CD14-positive monocyte (primary cell): ENCODE data around the gene SLC22A23. TPM values are rescaled to one million over a fixed set of nuclear protein-coding genes. Genes with fewer than 3 reads are reported as not detected.

Experiments used
- DNase-seq, 3 donors: peaks; one replicate each; pipeline ENCODE4 v3.0.0-alpha.2; 2011 to 2022
- H2AFZ ChIP-seq: 2 replicates; pipeline ENCODE4 v1.6.0; 2012; ENCODE audit warnings: mild to moderate bottlenecking, low read depth, low read length, inconsistent platforms; ENCODE audit not compliant: insufficient read depth, poor library complexity, severe bottlenecking
- H3K27ac ChIP-seq, 2 donors: 1 replicate in 1 of 2; 2 replicates in 1 of 2; pipeline ENCODE4 v1.5.1; 2012 to 2013; ENCODE audit warnings: low read length in 2 of 2, control low read depth in 1 of 2, inconsistent platforms in 1 of 2, low read depth in 1 of 2, mild to moderate bottlenecking in 1 of 2
- H3K27me3 ChIP-seq, 2 donors: one replicate each; pipeline versions ENCODE4 v1.6.0 to v1.6.1; 2011 to 2013; ENCODE audit warnings: low read length in 2 of 2; ENCODE audit not compliant: control insufficient read depth in 2 of 2, insufficient read depth in 2 of 2
- H3K36me3 ChIP-seq, 2 donors: replicated peaks in 1 of 2; 1 replicate in 1 of 2; 2 replicates in 1 of 2; pipeline versions ENCODE4 v1.5.1 to v1.6.1; 2012 to 2013; ENCODE audit warnings: low read length in 2 of 2, control low read depth in 1 of 2, inconsistent platforms in 1 of 2, mild to moderate bottlenecking in 1 of 2; ENCODE audit not compliant: insufficient read depth in 2 of 2, control insufficient read depth in 1 of 2
- H3K4me1 ChIP-seq, 2 donors: 1 replicate in 1 of 2; 2 replicates in 1 of 2; pipeline versions ENCODE4 v1.5.1 to v1.6.1; 2012 to 2013; ENCODE audit warnings: low read length in 2 of 2, control low read depth in 1 of 2, inconsistent platforms in 1 of 2, mild to moderate bottlenecking in 1 of 2, moderate library complexity in 1 of 2; ENCODE audit not compliant: insufficient read depth in 2 of 2, control insufficient read depth in 1 of 2
- H3K4me2 ChIP-seq: replicated peaks from 2 replicates; pipeline ENCODE3; 2012; ENCODE audit warnings: low read length, moderate library complexity, mild to moderate bottlenecking; ENCODE audit not compliant: poor library complexity, severe bottlenecking; ENCODE audit errors: extremely low read depth
- H3K4me3 ChIP-seq, 3 experiments: fragments of 200-600 bp in 1 of 3; sonication (generic) in 1 of 3; replicated peaks in 1 of 3; 1 replicate in 2 of 3; 2 replicates in 1 of 3; pipeline ENCODE4 v1.5.1; 2011 to 2013; ENCODE audit warnings: low read length in 3 of 3, mild to moderate bottlenecking in 3 of 3, control low read depth in 2 of 3, low read depth in 2 of 3, inconsistent platforms in 1 of 3, moderate library complexity in 1 of 3
- H3K79me2 ChIP-seq: 2 replicates; pipeline ENCODE4 v1.6.0; 2012; ENCODE audit warnings: mild to moderate bottlenecking, control low read depth, inconsistent platforms, low read length, moderate library complexity; ENCODE audit not compliant: insufficient read depth
- H3K9ac ChIP-seq: 2 replicates; pipeline ENCODE4 v1.6.0; 2017; ENCODE audit warnings: low read length, mild to moderate bottlenecking; ENCODE audit not compliant: insufficient read depth, poor library complexity, severe bottlenecking
- H3K9me3 ChIP-seq, 2 donors: replicated peaks in 1 of 2; 1 replicate in 1 of 2; 2 replicates in 1 of 2; pipeline versions ENCODE4 v1.5.1 to v1.6.1; 2012 to 2013; ENCODE audit warnings: low read length in 2 of 2, control low read depth in 1 of 2; ENCODE audit not compliant: control insufficient read depth in 1 of 2, insufficient read depth in 1 of 2
- H4K20me1 ChIP-seq: 2 replicates; pipeline ENCODE4 v1.6.0; 2012; ENCODE audit warnings: mild to moderate bottlenecking, low read length, control low read depth, moderate library complexity; ENCODE audit not compliant: insufficient read depth
- H3K27ac Mint-ChIP-seq, 7 donors: one replicate each; pipeline ENCODE4 v1.8.0; 2020; ENCODE audit warnings: mild to moderate bottlenecking in 7 of 7, mixed read lengths in 7 of 7, moderate library complexity in 6 of 7, inconsistent platforms in 2 of 7
- H3K27me3 Mint-ChIP-seq, 3 donors: one replicate each; pipeline ENCODE4 v1.8.0; 2021 to 2022; ENCODE audit warnings: low read depth in 3 of 3, mild to moderate bottlenecking in 3 of 3, mixed read lengths in 3 of 3, moderate library complexity in 3 of 3, inconsistent platforms in 1 of 3
- H3K36me3 Mint-ChIP-seq, 2 donors: one replicate each; pipeline ENCODE4 v1.8.0; 2020; ENCODE audit warnings: mixed read lengths in 2 of 2, inconsistent platforms in 1 of 2, mild to moderate bottlenecking in 1 of 2
- H3K4me1 Mint-ChIP-seq: one replicate; pipeline ENCODE4 v1.8.0; 2020; ENCODE audit warnings: mild to moderate bottlenecking, mixed read lengths
- H3K4me3 Mint-ChIP-seq, 2 donors: one replicate each; pipeline ENCODE4 v1.8.0; 2020; ENCODE audit warnings: mild to moderate bottlenecking in 2 of 2, mixed read lengths in 2 of 2, moderate library complexity in 1 of 2
- H3K9me3 Mint-ChIP-seq, 7 donors: one replicate each; pipeline ENCODE4 v1.8.0; 2020 to 2022; ENCODE audit warnings: mixed read lengths in 7 of 7, mild to moderate bottlenecking in 6 of 7, moderate library complexity in 6 of 7, inconsistent platforms in 2 of 7
- CTCF ChIP-seq: fragments of 200-600 bp; IDR thresholded peaks from one replicate; pipeline ENCODE4 v1.8.0; 2022; ENCODE audit warnings: antibody characterized with exemption, mild to moderate bottlenecking
- WGBS: methylation state at CpG from one replicate; pipeline ENCODE4 v1.1.5; 2013; ENCODE audit warnings: missing lambda C conversion rate; ENCODE audit not compliant: insufficient coverage; 5-methylcytosine and 5-hydroxymethylcytosine counted together
- intact Hi-C, 2 donors: fragments of 100-400 bp; cut with micrococcal nuclease; formaldehyde crosslinking; loops; one replicate each; pipeline versions ENCODE4 v1.15.0 to v1.15.1; 2023
- polyA plus RNA-seq, 3 donors: library from polyadenylated mRNA; depleted of rRNA in 1 of 3; unstranded in 2 of 3; stranded (reverse) in 1 of 3; fragments of 300-500 nt in 2 of 3; fragments of >200 nt in 1 of 3; fragmentation: Illumina TruSeq in 2 of 3; gene quantifications; 1 replicate in 2 of 3; 2 replicates in 1 of 3; pipeline ENCODE4 v1.2.3, GENCODE V29; 2012 to 2021

The SLC22A23 gene
- polyA plus RNA-seq, 3 donors, result 0.08 TPM; not detected in 2

- DNase-seq, result no peak
- 90% methylated on average over 5 of the region's 5 CpGs for WGBS
- Histone ChIP-seq H4K20me1 (no peaks in the 10 kb centered on the region), H3K9me3 (no peaks in the 10 kb centered on the region), H3K4me2 (no peak overlapping the region), H2AFZ (no peak overlapping the region), H3K36me3 (no peaks in the 10 kb centered on the region), H3K9ac (no peak overlapping the region), H3K27ac (no peak overlapping the region), H3K79me2 (no peaks in the 10 kb centered on the region), H3K4me1 (peaks cover 0 to 2% of the 10 kb centered on the region in 2 donors), H3K4me3 (no peak overlapping the region), H3K27me3 (no peaks in the 10 kb centered on the region)
- no peaks in the 10 kb centered on the region for H3K36me3 Mint-ChIP-seq
- no peak overlapping the region for H3K27ac Mint-ChIP-seq
- peaks cover 0 to 1% (median 0%) of the 10 kb centered on the region in 7 donors for H3K9me3 Mint-ChIP-seq
- intact Hi-C loops, result no loop called here
- peaks cover 2 to 9% (median 5%) of the 10 kb centered on the region in 3 donors for H3K27me3 Mint-ChIP-seq
- H3K4me3 Mint-ChIP-seq, result no peak overlapping the region
- peaks cover 5% of the 10 kb centered on the region for H3K4me1 Mint-ChIP-seq
- TF ChIP-seq CTCF, result no peak
Observed at GRCh38 chr6:3373597-3374203, 83.2 kb downstream of the SLC22A23 start.

GRCh38 chr6:3372912-3373554 lies 83.8 kb downstream of the SLC22A23 start:
- H3K4me3 ChIP-seq, result no peak overlapping the region
- Mint-ChIP-seq H3K27me3 (peaks cover 2 to 13% (median 5%) of the 10 kb centered on the region in 3 donors), H3K4me1 (peaks cover 10% of the 10 kb centered on the region), H3K4me3 (no peak overlapping the region), H3K9me3 (peaks cover 0 to 1% (median 0%) of the 10 kb centered on the region in 7 donors), H3K27ac (peak overlapping the region in 1 of 7 donors; percentile 65), H3K36me3 (no peaks in the 10 kb centered on the region)
- H3K79me2 ChIP-seq, result no peaks in the 10 kb centered on the region
- H3K9me3 ChIP-seq, result no peaks in the 10 kb centered on the region
- DNase-seq, result no peak
- 78% methylated on average over 5 of the region's 6 CpGs for WGBS
- no peaks in the 10 kb centered on the region for H3K36me3 ChIP-seq
- no peak overlapping the region for H2AFZ ChIP-seq
- intact Hi-C loops, result no loop called here
- TF ChIP-seq CTCF, result no peak
- no peak overlapping the region for H3K27ac ChIP-seq
- H4K20me1 ChIP-seq, result no peaks in the 10 kb centered on the region
- peaks cover 6 to 9% of the 10 kb centered on the region in 2 donors for H3K4me1 ChIP-seq
- H3K9ac ChIP-seq, result no peak overlapping the region
- no peaks in the 10 kb centered on the region for H3K27me3 ChIP-seq
- no peak overlapping the region for H3K4me2 ChIP-seq
